Sigmoid colon (tissue), 7 donors: ENCODE results near the gene NCAPD3. TPM values are rescaled to one million over a fixed set of nuclear protein-coding genes. Genes with fewer than 3 reads are reported as not detected.
A peak's percentile ranks its signal among the peaks of the same experiment; 100 is the strongest.

Experiments used
- DNase-seq: peaks from one replicate; pipeline ENCODE4 v3.0.0-alpha.2; 2019
- H3K27ac ChIP-seq, 4 donors: fragments of 200-600 bp; sonication (generic); one replicate each; pipeline ENCODE4 v1.5.1; 2016 to 2019; ENCODE audit warnings: mild to moderate bottlenecking in 1 of 4
- H3K27me3 ChIP-seq, 3 donors: fragments of 200-600 bp; sonication (generic); one replicate each; pipeline ENCODE4 v1.5.1; 2019; ENCODE audit warnings: mild to moderate bottlenecking in 1 of 3
- H3K36me3 ChIP-seq, 4 donors: fragments of 200-600 bp; sonication (generic); one replicate each; pipeline ENCODE4 v1.5.1; 2016 to 2019
- H3K4me1 ChIP-seq, 4 donors: fragments of 200-600 bp; sonication (generic); one replicate each; pipeline ENCODE4 v1.5.1; 2017 to 2019
- H3K4me3 ChIP-seq, 4 donors: fragments of 200-600 bp; sonication (generic); one replicate each; pipeline ENCODE4 v1.5.1; 2017 to 2019; ENCODE audit warnings: mild to moderate bottlenecking in 2 of 4, moderate library complexity in 1 of 4
- H3K9me3 ChIP-seq, 4 donors: fragments of 200-600 bp in 3 of 4; sonication (generic) in 3 of 4; one replicate each; pipeline versions ENCODE4 v1.5.1 to v1.6.1; 2013 to 2019
- CTCF ChIP-seq, 4 experiments: fragments of 450-650 bp in 3 of 4; fragments of 200-600 bp in 1 of 4; IDR thresholded peaks; one replicate each; pipeline ENCODE4 v1.5.1; 2016 to 2019; ENCODE audit warnings: antibody characterized with exemption in 4 of 4, mild to moderate bottlenecking in 3 of 4, moderate library complexity in 2 of 4
- EP300 ChIP-seq, 4 donors: sonication (generic); formaldehyde crosslinking; IDR thresholded peaks; one replicate each; pipeline ENCODE4 v1.6.1; 2017; ENCODE audit warnings: antibody characterized with exemption in 4 of 4
- POLR2A ChIP-seq, 2 donors: fragments of 450-650 bp; IDR thresholded peaks; one replicate each; pipeline ENCODE4 v1.6.1; 2016; ENCODE audit warnings: antibody characterized with exemption in 2 of 2, mild to moderate bottlenecking in 2 of 2, moderate library complexity in 2 of 2
- POLR2AphosphoS5 ChIP-seq, 4 donors: sonication (generic); formaldehyde crosslinking; IDR thresholded peaks; one replicate each; pipeline ENCODE4 v1.6.1; 2017; ENCODE audit warnings: antibody characterized with exemption in 4 of 4
- WGBS, 2 donors: extraction: QIAGEN DNeasy Blood & Tissue Kit; methylation state at CpG; one replicate each; pipeline ENCODE4 v1.1.7; 2013; 5-methylcytosine and 5-hydroxymethylcytosine counted together
- intact Hi-C: fragments of 100-400 bp; cut with DNase I; formaldehyde crosslinking; loops from one replicate; pipeline ENCODE4 v1.15.1; 2023
- polyA plus RNA-seq, 3 donors: library from polyadenylated mRNA; stranded (reverse); fragments of 200-250 nt; gene quantifications; one replicate each; pipeline ENCODE4 v1.2.3, GENCODE V29; 2013
- total RNA-seq, 4 donors: library from RNA; depleted of rRNA; stranded (reverse); fragments of >200 nt; gene quantifications; one replicate each; pipeline ENCODE4 v1.1.0, GENCODE V29; 2016
- donor health status: healthy with polysubstance abuse.
- donor health status: Bipolar disorder and iron deficiency.
- donor health status: healthy.

NCAPD3 gene
- total and polyA plus RNA-seq, 7 donors, result 1.8 to 13.0 (median 7.5) TPM

GRCh38 chr11:134226806-134227325 lies 3.1 kb upstream of the NCAPD3 start:
- Histone ChIP-seq H3K27me3 (no peaks in the 10 kb centered on the region), H3K27ac (no peak overlapping the region), H3K4me1 (peaks cover 0 to 50% (median 35%) of the 10 kb centered on the region in 4 donors), H3K4me3 (no peak overlapping the region), H3K36me3 (no peaks in the 10 kb centered on the region), H3K9me3 (no peaks in the 10 kb centered on the region)
- TF ChIP-seq EP300 (IDR thresholded peaks at IDR 0.05) (no peak), CTCF (IDR thresholded peaks at IDR 0.05) (no peak)
- 84 to 90% methylated on average over 5 of the region's 5 CpGs for WGBS, 2 donors
- DNase-seq, result no peak
- intact Hi-C loops, result no loop called here

- no peaks in the 10 kb centered on the region for H3K36me3 ChIP-seq
- intact Hi-C loops, result loop anchor here (1.0 kb wide), 2 partner anchors 28 to 105 kb away; partner anchors contain the start of genes ACAD8 and THYN1
- 0 to 1% methylated on average over 93 of the region's 93 CpGs for WGBS, 2 donors
- peak overlapping the region; percentile 69 to 94 (median 82) for H3K4me3 ChIP-seq
- H3K27ac ChIP-seq, result peak overlapping the region; percentile 95 to 97 (median 96)
- DNase-seq, result peak; percentile 79
- no peak for TF ChIP-seq EP300 (IDR thresholded peaks at IDR 0.05)
- TF ChIP-seq POLR2AphosphoS5 (IDR thresholded peaks at IDR 0.05), result peak in 1 of 4 donors; percentile 32
- TF ChIP-seq CTCF (IDR thresholded peaks at IDR 0.05), result no peak
- no peaks in the 10 kb centered on the region for H3K9me3 ChIP-seq
- no peaks in the 10 kb centered on the region for H3K27me3 ChIP-seq
- peaks cover 0 to 42% (median 34%) of the 10 kb centered on the region in 4 donors for H3K4me1 ChIP-seq
These were observed 1.2 kb upstream of the NCAPD3 start for GRCh38 chr11:134224710-134225664.

GRCh38 chr11:134223121-134223520 lies 646 bp downstream of the NCAPD3 start:
- TF ChIP-seq CTCF (IDR thresholded peaks at IDR 0.05) (no peak), POLR2A (IDR thresholded peaks at IDR 0.05) (no peak)
- intact Hi-C loops, result no loop called here
- no peaks in the 10 kb centered on the region for H3K27me3 ChIP-seq
- H3K27ac ChIP-seq, result peak overlapping the region in 3 of 4 donors; percentile 95 to 96 (median 96)
- H3K36me3 ChIP-seq, result peaks cover 0 to 12% (median 0%) of the 10 kb centered on the region in 4 donors
- no peaks in the 10 kb centered on the region for H3K9me3 ChIP-seq
- DNase-seq, result no peak
- peaks cover 0 to 42% (median 32%) of the 10 kb centered on the region in 4 donors for H3K4me1 ChIP-seq
- WGBS, 2 donors, result 7 to 9% methylated on average over 5 of the region's 5 CpGs
- H3K4me3 ChIP-seq, result peak overlapping the region; percentile 69 to 94 (median 82)

GRCh38 chr11:134216816-134217215 lies 7.0 kb downstream of the NCAPD3 start:
- intact Hi-C loops, result no loop called here
- no peak for DNase-seq
- H3K4me1 ChIP-seq, result no peaks in the 10 kb centered on the region
- peaks cover 0 to 24% (median 0%) of the 10 kb centered on the region in 4 donors for H3K36me3 ChIP-seq
- H3K4me3 ChIP-seq, result no peak overlapping the region
- no peak for TF ChIP-seq CTCF (IDR thresholded peaks at IDR 0.05)
- 94 to 97% methylated on average over 3 of the region's 3 CpGs for WGBS, 2 donors
- no peaks in the 10 kb centered on the region for H3K27me3 ChIP-seq
- H3K27ac ChIP-seq, result no peak overlapping the region
- H3K9me3 ChIP-seq, result no peaks in the 10 kb centered on the region
